NCI-H1092 treated with DMSO at 0.1 percent for 48 hours (cell line): ENCODE results near the gene PRR4.

Experiments
- DNase-seq: peaks from one replicate; lab custom pipeline; 2025; lab: John Stamatoyannopoulos, UW

PRR4 gene

GRCh38 chr12:10801741-10802140 is 47.5 kb downstream of the PRR4 start:
- DNase-seq: no peak
